LNCaP clone FGC (cell line): ENCODE results near the gene BRINP2.

ENCODE experiments used
- DNase-seq: peaks from one replicate; pipeline ENCODE4 v3.0.0-alpha.2; 2011; ENCODE audit warnings: low read depth
- H3K4me3 ChIP-seq: 2 replicates; pipeline ENCODE4 v1.5.1; 2011; ENCODE audit warnings: mild to moderate bottlenecking, low read depth, low read length, control low read depth
- TF ChIP-seq, protein P1 (sequence below): IDR thresholded peaks from 2 replicates; pipeline ENCODE4 v1.5.1; 2012; ENCODE audit warnings: mild to moderate bottlenecking; ENCODE audit not compliant: control insufficient read depth, insufficient read depth; ENCODE audit errors: extremely low read depth

The BRINP2 gene

DNA sequence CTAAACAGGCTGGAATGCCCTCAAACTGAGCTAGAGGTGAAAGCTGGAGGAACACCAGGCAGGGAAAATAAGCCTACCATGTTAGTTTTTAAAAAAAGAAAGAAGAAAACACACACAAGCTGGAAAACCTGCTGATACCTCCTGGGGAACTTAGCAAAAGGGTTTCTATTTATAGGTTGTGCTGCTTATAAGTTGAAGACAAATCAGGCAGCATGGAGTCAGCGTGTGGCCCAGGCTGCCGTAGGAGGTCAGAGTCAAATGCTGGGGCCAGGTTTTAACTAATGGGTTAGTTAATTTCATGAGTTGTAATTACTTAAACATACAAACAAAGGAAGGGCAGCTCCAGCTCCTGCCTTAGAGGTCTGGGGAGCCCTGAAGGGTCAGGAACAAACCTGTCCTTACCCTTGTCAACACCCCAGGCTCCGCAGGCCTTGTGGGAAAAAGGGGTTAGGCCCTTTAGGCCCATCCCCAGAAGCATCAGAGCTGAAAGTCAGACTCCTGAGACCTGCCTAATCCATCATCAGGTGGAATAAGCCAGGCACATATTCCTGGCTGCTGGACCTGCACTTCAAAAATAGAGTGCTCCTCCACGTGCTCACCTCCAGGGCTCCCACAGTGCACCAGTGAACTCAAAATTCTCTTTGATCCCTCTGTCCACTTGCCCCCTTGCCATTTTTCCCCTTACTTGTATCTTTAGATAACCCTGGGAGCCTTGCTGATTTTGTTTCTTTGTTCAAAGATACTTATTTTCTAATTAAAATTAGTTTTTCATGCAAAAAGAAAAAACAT lies 59.7 kb downstream of the BRINP2 start:
- DNase-seq = no peak
- H3K4me3 ChIP-seq = no peak overlapping the region
- TF ChIP-seq, protein P1, sequence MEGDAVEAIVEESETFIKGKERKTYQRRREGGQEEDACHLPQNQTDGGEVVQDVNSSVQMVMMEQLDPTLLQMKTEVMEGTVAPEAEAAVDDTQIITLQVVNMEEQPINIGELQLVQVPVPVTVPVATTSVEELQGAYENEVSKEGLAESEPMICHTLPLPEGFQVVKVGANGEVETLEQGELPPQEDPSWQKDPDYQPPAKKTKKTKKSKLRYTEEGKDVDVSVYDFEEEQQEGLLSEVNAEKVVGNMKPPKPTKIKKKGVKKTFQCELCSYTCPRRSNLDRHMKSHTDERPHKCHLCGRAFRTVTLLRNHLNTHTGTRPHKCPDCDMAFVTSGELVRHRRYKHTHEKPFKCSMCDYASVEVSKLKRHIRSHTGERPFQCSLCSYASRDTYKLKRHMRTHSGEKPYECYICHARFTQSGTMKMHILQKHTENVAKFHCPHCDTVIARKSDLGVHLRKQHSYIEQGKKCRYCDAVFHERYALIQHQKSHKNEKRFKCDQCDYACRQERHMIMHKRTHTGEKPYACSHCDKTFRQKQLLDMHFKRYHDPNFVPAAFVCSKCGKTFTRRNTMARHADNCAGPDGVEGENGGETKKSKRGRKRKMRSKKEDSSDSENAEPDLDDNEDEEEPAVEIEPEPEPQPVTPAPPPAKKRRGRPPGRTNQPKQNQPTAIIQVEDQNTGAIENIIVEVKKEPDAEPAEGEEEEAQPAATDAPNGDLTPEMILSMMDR = no peak

DNA sequence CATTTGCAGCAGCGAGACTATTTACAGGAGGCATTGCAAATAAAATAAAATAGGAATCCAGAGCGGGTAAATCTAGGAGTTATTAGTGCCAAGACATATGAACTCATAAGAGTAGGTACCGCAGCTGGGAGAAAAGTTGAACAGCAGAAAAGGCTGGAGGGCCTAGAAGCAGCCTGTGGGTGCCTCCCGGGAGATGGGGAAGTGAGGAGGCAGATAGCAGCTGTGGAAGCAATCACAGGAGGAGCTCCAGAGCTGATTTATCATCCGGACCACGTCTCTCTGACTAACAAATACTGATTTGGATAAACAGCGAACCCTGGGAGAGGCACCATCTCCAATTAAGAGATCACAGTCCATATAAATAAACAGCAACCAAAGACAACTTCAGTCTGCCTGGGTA lies 64.6 kb downstream of the BRINP2 start:
- DNase-seq = no peak
- TF ChIP-seq, protein P1 = no peak
- H3K4me3 ChIP-seq = no peak overlapping the region

DNA sequence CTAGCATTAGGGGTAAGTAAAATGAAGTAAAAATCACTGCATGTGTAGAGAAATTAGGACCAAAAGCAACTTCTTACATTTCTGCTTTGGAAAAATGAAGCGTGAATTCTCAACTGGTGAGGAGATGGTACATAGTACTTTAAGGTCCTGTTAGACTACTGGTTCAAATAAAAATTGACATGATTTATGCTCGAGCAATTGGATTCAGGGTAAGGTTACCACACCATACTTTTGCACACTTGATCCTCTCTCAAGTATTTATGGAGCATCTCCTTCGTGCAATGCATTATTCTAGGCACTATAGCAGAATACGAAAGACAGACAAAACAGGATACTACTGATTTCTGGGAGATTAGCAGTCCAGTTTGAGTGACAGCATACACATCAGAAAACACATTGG lies 66.2 kb downstream of the BRINP2 start:
- H3K4me3 ChIP-seq = no peak overlapping the region
- DNase-seq = no peak
- TF ChIP-seq, protein P1 = no peak

DNA sequence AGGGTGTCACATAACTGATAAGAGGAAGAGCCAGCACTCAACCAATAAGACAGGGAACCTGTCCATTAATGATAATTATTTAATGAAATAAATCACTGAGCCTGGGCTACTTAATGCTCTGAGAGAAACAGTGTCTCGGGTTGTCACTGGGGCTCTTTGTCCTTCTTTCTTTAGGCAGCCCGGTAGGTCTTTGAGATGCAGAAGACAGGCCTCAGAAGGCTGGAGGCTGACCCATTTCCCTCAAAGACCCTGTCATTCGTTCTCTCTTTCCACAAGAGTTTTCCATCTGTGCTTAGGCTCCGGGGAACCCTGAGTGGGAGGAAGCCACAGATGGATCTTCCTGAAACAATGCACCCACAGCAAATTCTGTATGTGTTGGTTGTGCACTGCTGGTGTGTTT lies 68.2 kb downstream of the BRINP2 start:
- H3K4me3 ChIP-seq = no peak overlapping the region
- no peak for DNase-seq
- TF ChIP-seq, protein P1 = no peak

DNA sequence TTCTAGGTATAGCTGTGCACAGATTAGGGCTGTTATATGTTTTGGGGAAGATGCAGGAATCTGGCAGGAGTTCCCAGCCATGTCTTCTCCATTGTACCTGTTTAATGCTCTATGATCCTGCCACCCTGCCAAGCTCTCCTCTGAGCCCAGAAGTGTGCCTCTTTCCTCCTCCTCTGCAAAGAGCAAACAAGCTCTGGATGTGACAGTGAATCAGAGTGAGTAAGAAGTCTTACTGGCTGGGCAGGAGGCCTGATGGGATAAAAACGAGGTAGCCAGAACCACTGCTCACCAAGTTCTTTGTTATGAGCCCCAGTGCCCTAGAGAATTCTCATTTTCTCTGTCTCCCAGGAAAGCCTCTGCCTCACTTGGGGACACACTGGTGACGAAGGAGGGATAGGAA lies 69.0 kb downstream of the BRINP2 start:
- TF ChIP-seq, protein P1 = no peak
- no peak for DNase-seq
- no peak overlapping the region for H3K4me3 ChIP-seq

DNA sequence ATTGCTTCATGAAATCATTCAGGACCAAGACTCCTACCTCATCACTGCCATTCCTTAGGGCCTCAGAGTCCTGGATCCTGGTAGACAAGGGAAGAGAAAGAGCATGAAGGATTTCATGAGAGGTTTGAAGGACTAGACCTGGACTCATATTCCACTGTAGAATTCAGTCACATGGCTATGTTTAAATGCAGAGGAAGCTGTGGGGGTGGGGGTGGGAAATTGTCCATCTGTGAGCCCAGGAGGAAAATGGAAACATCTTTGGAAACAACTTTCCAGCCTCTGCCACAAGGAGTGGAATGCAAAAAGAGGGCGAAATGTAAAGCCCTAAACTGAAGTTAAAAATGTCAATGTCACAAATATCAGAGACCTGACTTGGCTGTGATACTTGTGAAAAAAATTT lies 73.0 kb downstream of the BRINP2 start:
- H3K4me3 ChIP-seq = no peak overlapping the region
- TF ChIP-seq, protein P1 = no peak
- no peak for DNase-seq
